ENCODE data around the gene HSPBP1.

Gene HSPBP1

GRCh38 chr19:55265723-55266386 is 14.1 kb downstream of the HSPBP1 start:
- peaks cover 6 to 8% of the 10 kb centered on the region in 2 donors for H3K36me3 ChIP-seq (replicated peaks in 1 of 2; ENCODE audit: control insufficient read depth in 2 of 2, insufficient read depth in 2 of 2, low read length in 2 of 2)
- peak overlapping the region; percentile 35 for H3K23ac ChIP-seq (ENCODE audit: low read depth, low read length, poor library complexity)
- no peak overlapping the region for H2AFZ ChIP-seq (ENCODE audit: low read length)
- no peak overlapping the region for H2BK5ac ChIP-seq (ENCODE audit: low read length)
- H3K4me2 ChIP-seq (ENCODE audit: insufficient read depth, low read length, poor library complexity, severe bottlenecking) = no peak overlapping the region
- peaks cover 3% of the 10 kb centered on the region in 2 donors for H3K9me3 ChIP-seq (replicated peaks in 1 of 2; ENCODE audit: control insufficient read depth in 2 of 2, insufficient read depth in 1 of 2, low read depth in 1 of 2, low read length in 2 of 2)
- H4K91ac ChIP-seq (ENCODE audit: low read depth, low read length, poor library complexity) = no peak overlapping the region
- H3K4ac ChIP-seq (ENCODE audit: low read length) = no peak overlapping the region
- H2BK12ac ChIP-seq (ENCODE audit: low read length) = no peak overlapping the region
- H3K14ac ChIP-seq (ENCODE audit: low read length) = no peak overlapping the region
- peak overlapping the region; percentile 65 for H4K8ac ChIP-seq (ENCODE audit: low read depth, low read length)
- H3K4me3 ChIP-seq (ENCODE audit: low read length in 2 of 2) = peak overlapping the region in 1 of 2 donors; percentile 49
- H2BK120ac ChIP-seq (ENCODE audit: low read depth, low read length) = no peak overlapping the region
- peak overlapping the region; percentile 63 for H2AK5ac ChIP-seq (ENCODE audit: low read depth, low read length)
- no peak for DNase-seq (ENCODE audit: low spot score)
- H2BK15ac ChIP-seq (ENCODE audit: low read length) = no peak overlapping the region
- WGBS, 2 donors (ENCODE audit: extremely low coverage in 2 of 2, insufficient read length in 2 of 2, insufficient replicate concordance in 1 of 2) = no CpG with 5 or more reads among the region's 12 CpGs
- peaks cover 2% of the 10 kb centered on the region for H3K79me1 ChIP-seq (ENCODE audit: low read depth, low read length)
- no peak overlapping the region for H3K27ac ChIP-seq (replicated peaks; ENCODE audit: low read length)
- H3K4me1 ChIP-seq (ENCODE audit: control insufficient read depth in 2 of 2, insufficient read depth in 1 of 2, low read depth in 1 of 2, low read length in 2 of 2) = no peaks in the 10 kb centered on the region
- H3K9ac ChIP-seq (ENCODE audit: low read depth, low read length, poor library complexity) = no peak overlapping the region
- no peaks in the 10 kb centered on the region for H3K27me3 ChIP-seq (ENCODE audit: control insufficient read depth in 3 of 3, insufficient read depth in 3 of 3, low read depth in 1 of 3, low read length in 3 of 3)
- H3K18ac ChIP-seq (ENCODE audit: low read length) = no peak overlapping the region

- Histone ChIP-seq H2BK15ac (ENCODE audit: low read length) (no peak overlapping the region), H2AK5ac (ENCODE audit: low read depth, low read length) (no peak overlapping the region), H2BK120ac (ENCODE audit: low read depth, low read length) (no peak overlapping the region), H3K79me1 (ENCODE audit: low read depth, low read length) (peaks cover 2% of the 10 kb centered on the region), H4K8ac (ENCODE audit: low read depth, low read length) (no peak overlapping the region), H3K9ac (ENCODE audit: low read depth, low read length, poor library complexity) (peak overlapping the region; percentile 21), H3K18ac (ENCODE audit: low read length) (no peak overlapping the region), H2AFZ (ENCODE audit: low read length) (no peak overlapping the region), H3K4ac (ENCODE audit: low read length) (no peak overlapping the region), H3K27me3 (ENCODE audit: control insufficient read depth in 3 of 3, insufficient read depth in 3 of 3, low read depth in 1 of 3, low read length in 3 of 3) (no peaks in the 10 kb centered on the region), H2BK5ac (ENCODE audit: low read length) (no peak overlapping the region), H3K4me1 (ENCODE audit: control insufficient read depth in 2 of 2, insufficient read depth in 1 of 2, low read depth in 1 of 2, low read length in 2 of 2) (peaks cover 0 to 2% of the 10 kb centered on the region in 2 donors), H3K27ac (replicated peaks; ENCODE audit: low read length) (no peak overlapping the region), H3K4me2 (ENCODE audit: insufficient read depth, low read length, poor library complexity, severe bottlenecking) (no peak overlapping the region), H2BK12ac (ENCODE audit: low read length) (no peak overlapping the region), H3K36me3 (replicated peaks in 1 of 2; ENCODE audit: control insufficient read depth in 2 of 2, insufficient read depth in 2 of 2, low read length in 2 of 2) (peaks cover 6 to 8% of the 10 kb centered on the region in 2 donors), H3K14ac (ENCODE audit: low read length) (no peak overlapping the region), H3K9me3 (replicated peaks in 1 of 2; ENCODE audit: control insufficient read depth in 2 of 2, insufficient read depth in 1 of 2, low read depth in 1 of 2, low read length in 2 of 2) (peaks cover 3% of the 10 kb centered on the region in 2 donors), H3K4me3 (ENCODE audit: low read length in 2 of 2) (no peak overlapping the region), H3K23ac (ENCODE audit: low read depth, low read length, poor library complexity) (peak overlapping the region; percentile 55), H4K91ac (ENCODE audit: low read depth, low read length, poor library complexity) (no peak overlapping the region)
- WGBS, 2 donors (ENCODE audit: extremely low coverage in 2 of 2, insufficient read length in 2 of 2, insufficient replicate concordance in 1 of 2) = no CpG with 5 or more reads among the region's 16 CpGs
- DNase-seq (ENCODE audit: low spot score) = no peak
These were observed 14.7 kb downstream of the HSPBP1 start for GRCh38 chr19:55265173-55265572.

GRCh38 chr19:55264531-55264930 is 15.4 kb downstream of the HSPBP1 start:
- Histone ChIP-seq H3K4ac (ENCODE audit: low read length) (no peak overlapping the region), H4K8ac (ENCODE audit: low read depth, low read length) (no peak overlapping the region), H2AK5ac (ENCODE audit: low read depth, low read length) (no peak overlapping the region), H2BK120ac (ENCODE audit: low read depth, low read length) (no peak overlapping the region), H3K36me3 (replicated peaks in 1 of 2; ENCODE audit: control insufficient read depth in 2 of 2, insufficient read depth in 2 of 2, low read length in 2 of 2) (peaks cover 4 to 6% of the 10 kb centered on the region in 2 donors), H3K27me3 (ENCODE audit: control insufficient read depth in 3 of 3, insufficient read depth in 3 of 3, low read depth in 1 of 3, low read length in 3 of 3) (no peaks in the 10 kb centered on the region), H3K4me2 (ENCODE audit: insufficient read depth, low read length, poor library complexity, severe bottlenecking) (no peak overlapping the region), H3K23ac (ENCODE audit: low read depth, low read length, poor library complexity) (no peak overlapping the region), H3K9me3 (replicated peaks in 1 of 2; ENCODE audit: control insufficient read depth in 2 of 2, insufficient read depth in 1 of 2, low read depth in 1 of 2, low read length in 2 of 2) (peaks cover 3% of the 10 kb centered on the region in 2 donors), H2BK5ac (ENCODE audit: low read length) (no peak overlapping the region), H4K91ac (ENCODE audit: low read depth, low read length, poor library complexity) (no peak overlapping the region), H3K27ac (replicated peaks; ENCODE audit: low read length) (no peak overlapping the region), H2BK15ac (ENCODE audit: low read length) (no peak overlapping the region), H2AFZ (ENCODE audit: low read length) (no peak overlapping the region), H3K4me3 (ENCODE audit: low read length in 2 of 2) (no peak overlapping the region), H3K79me1 (ENCODE audit: low read depth, low read length) (peaks cover 2% of the 10 kb centered on the region), H2BK12ac (ENCODE audit: low read length) (no peak overlapping the region), H3K18ac (ENCODE audit: low read length) (no peak overlapping the region), H3K9ac (ENCODE audit: low read depth, low read length, poor library complexity) (peak overlapping the region; percentile 21), H3K14ac (ENCODE audit: low read length) (no peak overlapping the region), H3K4me1 (ENCODE audit: control insufficient read depth in 2 of 2, insufficient read depth in 1 of 2, low read depth in 1 of 2, low read length in 2 of 2) (peaks cover 0 to 5% of the 10 kb centered on the region in 2 donors)
- no CpG with 5 or more reads among the region's 5 CpGs for WGBS, 2 donors (ENCODE audit: extremely low coverage in 2 of 2, insufficient read length in 2 of 2, insufficient replicate concordance in 1 of 2)
- no peak for DNase-seq (ENCODE audit: low spot score)

GRCh38 chr19:55262359-55262758 is 17.6 kb downstream of the HSPBP1 start:
- Histone ChIP-seq H3K18ac (ENCODE audit: low read length) (no peak overlapping the region), H3K9ac (ENCODE audit: low read depth, low read length, poor library complexity) (no peak overlapping the region), H2BK120ac (ENCODE audit: low read depth, low read length) (no peak overlapping the region), H3K36me3 (replicated peaks in 1 of 2; ENCODE audit: control insufficient read depth in 2 of 2, insufficient read depth in 2 of 2, low read length in 2 of 2) (peaks cover 0 to 3% of the 10 kb centered on the region in 2 donors), H4K8ac (ENCODE audit: low read depth, low read length) (no peak overlapping the region), H3K4me1 (ENCODE audit: control insufficient read depth in 2 of 2, insufficient read depth in 1 of 2, low read depth in 1 of 2, low read length in 2 of 2) (peaks cover 2 to 8% of the 10 kb centered on the region in 2 donors), H3K4me3 (ENCODE audit: low read length in 2 of 2) (peak overlapping the region in 1 of 2 donors; percentile 50), H4K91ac (ENCODE audit: low read depth, low read length, poor library complexity) (no peak overlapping the region), H2BK15ac (ENCODE audit: low read length) (no peak overlapping the region), H3K23ac (ENCODE audit: low read depth, low read length, poor library complexity) (peak overlapping the region; percentile 89), H3K4me2 (ENCODE audit: insufficient read depth, low read length, poor library complexity, severe bottlenecking) (no peak overlapping the region), H3K9me3 (replicated peaks in 1 of 2; ENCODE audit: control insufficient read depth in 2 of 2, insufficient read depth in 1 of 2, low read depth in 1 of 2, low read length in 2 of 2) (peaks cover 3% of the 10 kb centered on the region in 2 donors), H3K27me3 (ENCODE audit: control insufficient read depth in 3 of 3, insufficient read depth in 3 of 3, low read depth in 1 of 3, low read length in 3 of 3) (no peaks in the 10 kb centered on the region), H3K14ac (ENCODE audit: low read length) (no peak overlapping the region), H3K4ac (ENCODE audit: low read length) (no peak overlapping the region), H2AK5ac (ENCODE audit: low read depth, low read length) (no peak overlapping the region), H2BK5ac (ENCODE audit: low read length) (no peak overlapping the region), H2BK12ac (ENCODE audit: low read length) (no peak overlapping the region), H2AFZ (ENCODE audit: low read length) (no peak overlapping the region), H3K27ac (replicated peaks; ENCODE audit: low read length) (no peak overlapping the region), H3K79me1 (ENCODE audit: low read depth, low read length) (peaks cover 4% of the 10 kb centered on the region)
- WGBS, 2 donors (ENCODE audit: extremely low coverage in 2 of 2, insufficient read length in 2 of 2, insufficient replicate concordance in 1 of 2) = no CpG with 5 or more reads among the region's 9 CpGs
- DNase-seq (ENCODE audit: low spot score) = no peak
